ENCODE results near the gene DCDC2C.

DCDC2C gene

GRCh38 chr2:3753561-3753960 lies 50.2 kb downstream of the DCDC2C start:
- Histone ChIP-seq H3K4me1 (ENCODE audit: control insufficient read depth, insufficient read depth, low read length) (no peaks in the 10 kb centered on the region), H3K4me3 (ENCODE audit: low read depth, low read length) (no peak overlapping the region), H3K9me3 (ENCODE audit: control insufficient read depth, insufficient read depth, low read depth, low read length) (no peaks in the 10 kb centered on the region), H3K36me3 (ENCODE audit: control insufficient read depth in 2 of 2, insufficient read depth in 1 of 2, low read length in 2 of 2) (no peaks in the 10 kb centered on the region), H3K27ac (ENCODE audit: extremely low read depth, low read depth, low read length) (no peak overlapping the region)
- ChIA-PET POLR2A (no interaction called here), CTCF (no interaction called here)
- no peak for TF ChIP-seq PRDM1 (tag by site-specific recombination; IDR thresholded peaks at IDR 0.05)
- TF ChIP-seq ZBTB8A (tag by site-specific recombination; IDR thresholded peaks at IDR 0.05) = no peak
- TF ChIP-seq ZNF19 (tag by site-specific recombination; IDR thresholded peaks at IDR 0.05; ENCODE audit: low read depth) = no peak
- no peak for TF ChIP-seq AEBP2 (tag by site-specific recombination; IDR thresholded peaks at IDR 0.05; ENCODE audit: borderline replicate concordance)

- H3K4me1 ChIP-seq (ENCODE audit: control insufficient read depth, insufficient read depth, low read length) = no peaks in the 10 kb centered on the region
- CTCF ChIA-PET = interaction anchor here (0.6 to 0.9 kb wide), 2 partner anchors 27 to 78 kb away, joined by 3 to 4 read pairs; no protein-coding TSS in a partner anchor
- H3K9me3 ChIP-seq (ENCODE audit: control insufficient read depth, insufficient read depth, low read depth, low read length) = no peaks in the 10 kb centered on the region
- TF ChIP-seq ZNF221 (tag by site-specific recombination; IDR thresholded peaks at IDR 0.05; ENCODE audit: borderline replicate concordance) = no peak
- no peak for TF ChIP-seq ZBTB17 (tag by site-specific recombination; IDR thresholded peaks at IDR 0.05)
- TF ChIP-seq ZNF600 (tag by site-specific recombination; IDR thresholded peaks at IDR 0.05) = no peak
- no peak for TF ChIP-seq ZNF202 (tag by site-specific recombination; IDR thresholded peaks at IDR 0.05; ENCODE audit: borderline replicate concordance)
- no peak for TF ChIP-seq ZNF658 (tag by site-specific recombination; IDR thresholded peaks at IDR 0.05)
- TF ChIP-seq ZNF311 (tag by site-specific recombination; IDR thresholded peaks at IDR 0.05; ENCODE audit: borderline replicate concordance) = no peak
- TF ChIP-seq ZNF157 (tag by site-specific recombination; IDR thresholded peaks at IDR 0.05) = no peak
- TF ChIP-seq KLF9 (tag by site-specific recombination; IDR thresholded peaks at IDR 0.05; ENCODE audit: low read depth) = no peak
- TF ChIP-seq ZNF174 (tag by site-specific recombination; IDR thresholded peaks at IDR 0.05) = no peak
- no peak for TF ChIP-seq MEIS1 (CRISPR knock-in tag; IDR thresholded peaks at IDR 0.05; ENCODE audit: borderline replicate concordance)
- no peak for TF ChIP-seq ZNF48 (tag by site-specific recombination; IDR thresholded peaks at IDR 0.05)
- TF ChIP-seq PRDM2 (tag by site-specific recombination; IDR thresholded peaks at IDR 0.05; ENCODE audit: borderline replicate concordance) = no peak
- no peak for TF ChIP-seq BCL11A (tag by site-specific recombination; IDR thresholded peaks at IDR 0.05; ENCODE audit: low read depth)
- no peak for TF ChIP-seq KLF17 (tag by site-specific recombination; IDR thresholded peaks at IDR 0.05)
- no peak overlapping the region for H3K4me3 ChIP-seq (ENCODE audit: low read depth, low read length)
- no peak overlapping the region for H3K27ac ChIP-seq (ENCODE audit: extremely low read depth, low read depth, low read length)
- H3K36me3 ChIP-seq (ENCODE audit: control insufficient read depth in 2 of 2, insufficient read depth in 1 of 2, low read length in 2 of 2) = no peaks in the 10 kb centered on the region
- POLR2A ChIA-PET = no interaction called here
Measured at GRCh38 chr2:3754280-3754679, 50.9 kb downstream of the DCDC2C start.

All from HEK293 (cell line).